Measurements from ENCODE around the gene TNFSF8.

TNFSF8 gene

GRCh38 chr9:114864471-114864870, 65.9 kb downstream of the TNFSF8 start:
- DNase-seq: no peak

GRCh38 chr9:114861922-114862605, 68.3 kb downstream of the TNFSF8 start:
- DNase-seq: no peak

- DNase-seq: no peak
These were observed 69.1 kb downstream of the TNFSF8 start for GRCh38 chr9:114861273-114861672.

- no peak for DNase-seq
These were observed 70.2 kb downstream of the TNFSF8 start for GRCh38 chr9:114860187-114860586.

- no peak for DNase-seq
These were observed 73.5 kb downstream of the TNFSF8 start for GRCh38 chr9:114856942-114857315.

- DNase-seq: no peak
These were observed 74.0 kb downstream of the TNFSF8 start for GRCh38 chr9:114856215-114856941.

GRCh38 chr9:114855488-114855887, 74.9 kb downstream of the TNFSF8 start:
- DNase-seq: no peak

- DNase-seq: no peak
These were observed 75.5 kb downstream of the TNFSF8 start for GRCh38 chr9:114854736-114855355.

GRCh38 chr9:114853071-114853855, 77.1 kb downstream of the TNFSF8 start:
- DNase-seq: no peak

- no peak for DNase-seq
These were observed 78.3 kb downstream of the TNFSF8 start for GRCh38 chr9:114852050-114852594.

GRCh38 chr9:114851306-114851705, 79.1 kb downstream of the TNFSF8 start:
- no peak for DNase-seq

Data from NCI-H1417 treated with DMSO at 0.1 percent for 48 hours (cell line).